Right atrium auricular region (tissue), 2 donors: ENCODE data around the gene EFTUD2. TPM values are rescaled to one million over a fixed set of nuclear protein-coding genes. Genes with fewer than 3 reads are reported as not detected.

Source experiments
- DNase-seq: peaks from one replicate; pipeline ENCODE4 v3.0.0-alpha.2; 2019; ENCODE audit warnings: low spot score
- H3K27ac ChIP-seq, 2 donors: fragments of 200-600 bp; sonication (generic); 1 replicate in 1 of 2; 2 replicates in 1 of 2; pipeline ENCODE4 v1.5.1; 2016 to 2019
- H3K27me3 ChIP-seq, 2 donors: fragments of 200-600 bp; sonication (generic); one replicate each; pipeline versions ENCODE4 v1.5.1 to v1.6.0; 2017 to 2019
- H3K36me3 ChIP-seq: fragments of 200-600 bp; sonication (generic); one replicate; pipeline ENCODE4 v1.5.1; 2016
- H3K4me1 ChIP-seq, 2 donors: fragments of 200-600 bp; sonication (generic); one replicate each; pipeline versions ENCODE4 v1.5.1 to v1.6.0; 2017 to 2019
- H3K4me3 ChIP-seq, 2 donors: fragments of 200-600 bp; sonication (generic); 1 replicate in 1 of 2; 2 replicates in 1 of 2; pipeline ENCODE4 v1.5.1; 2017 to 2019; ENCODE audit warnings: mild to moderate bottlenecking in 1 of 2, moderate library complexity in 1 of 2
- H3K9me3 ChIP-seq, 2 donors: fragments of 200-600 bp; sonication (generic); one replicate each; pipeline ENCODE4 v1.5.1; 2019
- total RNA-seq, 2 donors: library from RNA; depleted of rRNA; stranded (reverse); fragments of >200 nt; gene quantifications; one replicate each; pipeline ENCODE4 v1.1.0, GENCODE V29; 2016
- TF ChIP-seq, protein P1 (sequence below), 2 donors: fragments of 200-600 bp; sonication (generic); IDR thresholded peaks; one replicate each; pipeline ENCODE4 v1.5.1; 2019; ENCODE audit warnings: antibody characterized with exemption in 2 of 2

Gene EFTUD2
- total RNA-seq, 2 donors from 2014 or later = 36.8 to 36.9 TPM

DNA sequence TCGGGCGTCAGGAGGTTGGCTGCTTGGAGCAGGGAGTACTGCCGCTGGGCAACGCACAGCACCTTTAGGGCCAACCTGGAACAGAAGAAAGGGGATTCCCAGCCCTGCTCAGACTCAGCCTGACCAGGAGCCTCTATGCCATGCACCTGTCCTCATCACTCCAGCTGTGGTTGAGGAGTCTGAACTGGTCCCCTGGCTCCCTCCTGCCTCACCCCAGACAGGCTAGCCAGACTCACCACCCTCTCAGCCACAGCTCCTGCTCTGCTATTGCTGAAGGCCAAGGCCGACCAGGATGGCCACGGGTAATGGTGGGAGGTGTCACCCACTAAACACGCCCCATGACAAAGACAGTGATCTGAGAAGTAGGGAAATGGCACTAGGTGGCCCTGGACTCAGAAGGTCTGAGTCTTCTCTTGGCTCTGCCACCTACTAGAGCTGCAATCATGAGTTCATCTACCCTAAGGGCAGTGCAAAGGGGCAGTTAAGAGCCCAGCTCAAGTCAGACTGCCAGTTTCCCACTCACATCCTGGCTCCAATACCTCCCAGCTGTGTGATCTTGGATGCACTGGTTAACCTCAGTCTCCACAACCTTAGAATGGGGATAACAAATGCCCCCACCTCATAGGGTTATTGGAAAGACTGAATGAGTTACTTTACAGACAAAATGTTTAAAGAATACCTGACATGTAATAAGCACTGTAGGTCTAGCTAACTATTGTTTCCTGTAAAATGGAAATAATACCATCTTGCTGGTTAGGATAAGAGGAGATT lies 29.9 kb upstream of the EFTUD2 start:
- H3K9me3 ChIP-seq = no peaks in the 10 kb centered on the region
- no peaks in the 10 kb centered on the region for H3K27me3 ChIP-seq
- TF ChIP-seq, protein P1, sequence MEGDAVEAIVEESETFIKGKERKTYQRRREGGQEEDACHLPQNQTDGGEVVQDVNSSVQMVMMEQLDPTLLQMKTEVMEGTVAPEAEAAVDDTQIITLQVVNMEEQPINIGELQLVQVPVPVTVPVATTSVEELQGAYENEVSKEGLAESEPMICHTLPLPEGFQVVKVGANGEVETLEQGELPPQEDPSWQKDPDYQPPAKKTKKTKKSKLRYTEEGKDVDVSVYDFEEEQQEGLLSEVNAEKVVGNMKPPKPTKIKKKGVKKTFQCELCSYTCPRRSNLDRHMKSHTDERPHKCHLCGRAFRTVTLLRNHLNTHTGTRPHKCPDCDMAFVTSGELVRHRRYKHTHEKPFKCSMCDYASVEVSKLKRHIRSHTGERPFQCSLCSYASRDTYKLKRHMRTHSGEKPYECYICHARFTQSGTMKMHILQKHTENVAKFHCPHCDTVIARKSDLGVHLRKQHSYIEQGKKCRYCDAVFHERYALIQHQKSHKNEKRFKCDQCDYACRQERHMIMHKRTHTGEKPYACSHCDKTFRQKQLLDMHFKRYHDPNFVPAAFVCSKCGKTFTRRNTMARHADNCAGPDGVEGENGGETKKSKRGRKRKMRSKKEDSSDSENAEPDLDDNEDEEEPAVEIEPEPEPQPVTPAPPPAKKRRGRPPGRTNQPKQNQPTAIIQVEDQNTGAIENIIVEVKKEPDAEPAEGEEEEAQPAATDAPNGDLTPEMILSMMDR (IDR thresholded peaks at IDR 0.05) = no peak
- H3K4me3 ChIP-seq = no peak overlapping the region
- no peak overlapping the region for H3K27ac ChIP-seq
- H3K4me1 ChIP-seq = peaks cover 0 to 10% of the 10 kb centered on the region in 2 donors
- DNase-seq = no peak
- H3K36me3 ChIP-seq = no peaks in the 10 kb centered on the region

DNA sequence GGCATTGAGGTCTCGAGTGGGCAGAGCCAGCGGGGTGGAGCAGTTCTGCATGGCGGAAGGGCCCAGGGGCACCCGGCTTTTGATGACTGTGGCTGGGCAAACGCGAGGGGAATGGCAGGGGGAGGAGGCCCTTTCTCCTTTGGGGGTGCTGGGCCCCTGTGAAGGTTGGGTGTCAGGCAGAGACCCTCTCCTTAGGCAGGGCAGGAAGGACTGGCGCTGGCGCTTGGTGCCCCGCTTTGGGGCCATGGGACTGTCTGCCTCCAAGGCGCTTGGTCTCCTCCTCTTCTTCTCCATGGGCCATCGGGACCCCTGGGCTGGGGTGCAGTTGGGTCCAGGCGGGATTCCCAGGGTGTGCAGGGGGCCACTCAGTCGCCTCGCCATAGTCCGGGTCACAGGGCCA lies 28.9 kb upstream of the EFTUD2 start:
- no peaks in the 10 kb centered on the region for H3K27me3 ChIP-seq
- peaks cover 0 to 9% of the 10 kb centered on the region in 2 donors for H3K4me1 ChIP-seq
- TF ChIP-seq, protein P1 (IDR thresholded peaks at IDR 0.05) = no peak
- H3K36me3 ChIP-seq = no peaks in the 10 kb centered on the region
- no peak overlapping the region for H3K27ac ChIP-seq
- H3K4me3 ChIP-seq = no peak overlapping the region
- no peaks in the 10 kb centered on the region for H3K9me3 ChIP-seq
- DNase-seq = no peak

DNA sequence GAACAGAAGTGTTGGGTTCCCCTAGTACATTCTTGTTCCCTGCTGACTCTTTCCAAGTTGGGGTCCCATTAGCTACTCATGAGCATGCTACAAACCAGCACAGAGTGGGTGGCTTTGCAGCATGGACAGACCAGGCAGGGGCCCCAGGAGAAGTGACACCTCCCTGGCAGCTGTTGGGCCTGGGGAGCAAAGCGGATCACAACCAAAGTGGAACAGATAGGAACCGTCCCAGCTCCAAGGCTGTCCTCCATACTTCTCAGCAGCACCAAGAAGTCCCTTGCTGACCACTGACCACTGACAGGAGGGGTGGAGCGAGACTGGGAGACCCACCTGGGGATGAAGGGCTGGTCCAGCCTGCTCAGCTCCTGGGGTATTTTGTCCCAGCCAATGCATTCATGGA lies 28.5 kb upstream of the EFTUD2 start:
- no peak for DNase-seq
- Histone ChIP-seq H3K4me3 (no peak overlapping the region), H3K36me3 (no peaks in the 10 kb centered on the region), H3K27ac (no peak overlapping the region), H3K4me1 (peaks cover 0 to 9% of the 10 kb centered on the region in 2 donors), H3K9me3 (no peaks in the 10 kb centered on the region), H3K27me3 (no peaks in the 10 kb centered on the region)
- TF ChIP-seq, protein P1 (IDR thresholded peaks at IDR 0.05) = no peak

DNA sequence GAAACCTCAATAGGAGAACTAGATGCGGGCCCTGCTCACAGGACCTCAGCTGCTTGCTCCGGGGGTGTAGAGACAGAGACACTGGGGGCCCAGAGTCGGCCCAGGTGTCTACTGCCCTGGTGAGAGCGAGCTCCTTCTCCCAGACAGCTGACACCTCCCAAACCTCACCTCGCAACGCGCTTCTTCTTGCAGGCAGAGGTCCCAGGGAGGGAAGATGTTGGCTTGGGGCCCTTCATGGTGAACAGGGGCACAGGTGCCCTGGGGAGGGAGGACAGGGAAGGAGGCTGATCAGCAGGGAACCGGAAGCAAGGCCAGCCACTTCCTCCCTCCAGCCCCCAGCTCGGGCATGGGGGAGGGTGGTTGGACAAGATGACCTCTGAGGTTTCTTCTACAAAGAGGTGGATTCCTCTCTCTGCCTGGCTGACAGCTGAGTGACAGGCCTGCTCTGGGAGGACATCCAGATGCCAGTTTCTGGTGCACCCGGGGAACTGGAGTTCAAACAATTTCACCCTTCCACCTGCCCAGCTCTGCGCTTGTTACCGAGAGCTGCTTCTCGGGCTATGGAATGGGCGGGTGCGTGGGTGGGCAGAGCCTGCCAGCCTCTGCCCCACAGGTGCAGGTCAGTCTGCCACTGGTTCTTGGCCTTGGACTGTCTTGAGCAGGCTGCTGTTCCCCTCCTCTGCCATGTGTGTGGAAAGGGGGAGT lies 27.7 kb upstream of the EFTUD2 start:
- H3K27me3 ChIP-seq = no peaks in the 10 kb centered on the region
- H3K4me1 ChIP-seq = peaks cover 0 to 6% of the 10 kb centered on the region in 2 donors
- TF ChIP-seq, protein P1 (IDR thresholded peaks at IDR 0.05) = no peak
- H3K9me3 ChIP-seq = no peaks in the 10 kb centered on the region
- no peak for DNase-seq
- no peak overlapping the region for H3K4me3 ChIP-seq
- H3K36me3 ChIP-seq = no peaks in the 10 kb centered on the region
- no peak overlapping the region for H3K27ac ChIP-seq

DNA sequence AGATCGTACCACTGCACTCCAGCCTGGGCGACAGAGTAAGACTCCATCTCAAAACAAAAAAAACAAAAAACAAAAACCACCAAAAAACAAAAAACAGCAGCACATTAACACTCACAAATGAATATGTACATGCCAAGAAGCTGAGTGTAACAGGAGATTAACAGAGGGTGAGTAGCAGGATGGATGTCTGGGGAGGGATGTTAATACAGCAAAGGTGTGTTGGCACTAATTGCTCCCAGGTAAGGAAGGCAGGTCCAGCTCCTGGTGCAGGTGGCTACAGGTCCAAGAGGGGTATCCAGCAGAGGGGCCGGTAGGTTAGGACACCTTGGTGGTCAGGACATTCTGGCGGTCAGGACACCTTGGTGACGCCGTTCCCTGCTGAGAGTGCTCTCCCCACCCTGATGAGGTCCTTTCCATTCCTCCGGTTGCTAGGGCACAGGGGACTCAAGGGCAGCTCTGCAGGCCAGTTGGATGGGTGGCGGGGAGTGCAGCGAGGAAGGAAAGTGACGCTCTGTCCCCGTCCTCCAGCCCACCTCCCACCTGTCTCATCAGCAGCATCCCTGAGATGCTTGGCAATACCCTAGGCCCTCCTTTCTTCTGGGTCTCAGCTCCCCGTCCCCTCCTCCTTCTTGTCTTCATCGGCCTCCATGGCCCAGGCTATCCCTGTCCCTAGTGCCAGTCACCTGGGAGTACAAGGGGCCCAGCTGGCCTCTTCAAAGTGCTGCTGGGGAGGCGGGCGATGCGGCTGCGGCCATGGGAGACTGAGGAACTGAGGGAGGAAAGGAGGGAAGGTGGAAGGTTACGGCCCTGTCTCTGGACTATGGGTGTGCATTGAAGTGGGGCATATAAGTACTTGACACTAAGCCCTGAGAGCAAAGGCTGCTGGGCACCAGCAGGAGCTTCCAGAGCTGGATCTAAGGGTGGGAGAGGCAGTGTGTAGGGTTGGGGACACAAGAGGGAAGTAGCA lies 26.8 kb upstream of the EFTUD2 start:
- Histone ChIP-seq H3K36me3 (no peaks in the 10 kb centered on the region), H3K9me3 (no peaks in the 10 kb centered on the region), H3K4me3 (no peak overlapping the region), H3K27ac (no peak overlapping the region), H3K27me3 (no peaks in the 10 kb centered on the region), H3K4me1 (peaks cover 0 to 13% of the 10 kb centered on the region in 2 donors)
- TF ChIP-seq, protein P1 (IDR thresholded peaks at IDR 0.05) = no peak
- no peak for DNase-seq
